GM10847 (cell line): Measurements from ENCODE around the gene CACNA1H.

Source experiments
- POLR2A ChIP-seq: IDR thresholded peaks from 2 replicates; pipeline ENCODE4 v1.6.1; 2011; ENCODE audit not compliant: insufficient read length; ENCODE audit errors: extremely low read depth

Gene CACNA1H

DNA sequence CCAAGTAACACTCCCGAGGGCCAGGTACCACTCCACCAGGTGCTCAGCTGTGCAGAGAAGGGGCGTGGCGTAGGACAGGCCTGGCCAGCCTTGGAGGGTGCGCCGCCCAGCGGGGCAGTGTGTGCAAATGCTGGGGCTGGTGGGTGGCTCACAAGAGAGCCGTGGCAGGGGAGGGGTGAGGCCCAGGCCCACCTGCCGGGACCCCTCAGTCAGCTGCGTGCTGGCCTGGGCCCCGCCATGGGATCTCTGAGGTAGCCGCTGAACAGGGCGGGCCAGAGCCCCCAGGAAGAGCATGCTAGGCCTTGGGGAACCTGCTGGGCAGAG, 63.4 kb downstream of the CACNA1H start:
- TF ChIP-seq POLR2A = no peak

DNA sequence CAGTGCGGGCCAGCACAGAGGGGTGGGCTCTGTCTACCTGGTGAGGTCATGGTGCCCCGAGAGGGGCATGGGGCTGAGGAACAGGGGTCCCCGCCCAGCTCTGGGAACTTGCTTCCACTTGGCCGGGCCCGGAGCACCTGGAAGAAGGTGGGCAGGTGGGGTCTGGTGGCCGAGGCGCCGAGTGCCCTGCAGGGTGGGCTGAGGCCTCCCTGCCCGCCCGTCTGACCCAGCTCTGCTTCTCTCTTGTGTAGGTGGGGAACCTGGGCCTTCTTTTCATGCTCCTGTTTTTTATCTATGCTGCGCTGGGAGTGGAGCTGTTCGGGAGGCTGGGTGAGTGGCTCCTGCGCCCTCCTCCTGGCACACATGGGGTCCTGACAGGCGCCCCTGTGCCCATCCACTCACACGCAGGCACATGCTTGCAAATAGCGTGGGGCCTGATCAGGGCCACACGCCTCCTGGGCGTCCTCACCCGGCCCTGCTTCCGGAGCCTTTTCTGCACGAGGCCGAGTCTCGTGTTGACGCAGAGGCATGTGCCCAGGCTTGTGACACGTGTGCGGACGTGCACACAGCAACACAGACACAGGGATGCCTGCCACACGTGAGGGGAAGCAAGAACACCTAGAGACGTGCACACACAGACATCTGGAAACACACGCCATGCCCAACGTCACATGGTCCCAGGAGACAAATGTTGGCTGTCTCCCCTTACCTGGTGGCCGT, 63.9 kb downstream of the CACNA1H start:
- TF ChIP-seq POLR2A = no peak

DNA sequence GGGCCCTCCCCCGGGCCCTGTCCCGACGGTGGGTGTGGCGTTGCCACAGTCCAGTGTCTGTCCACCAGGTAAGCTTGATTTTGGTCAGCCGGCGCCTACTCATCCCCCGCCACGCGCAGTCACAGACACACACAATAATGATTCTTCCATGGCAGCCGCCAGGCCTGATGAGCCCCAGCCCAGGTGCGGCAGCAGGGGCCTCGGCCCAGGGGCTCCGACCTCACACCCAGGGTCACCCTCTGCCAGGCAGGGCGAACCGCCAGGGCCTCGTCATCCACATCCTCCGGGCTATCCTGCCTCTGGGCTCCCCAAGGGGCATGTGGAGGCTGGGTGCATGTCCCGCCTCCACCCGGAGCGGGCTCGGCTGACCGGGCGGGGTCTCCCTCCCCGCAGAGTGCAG, 64.6 kb downstream of the CACNA1H start:
- no peak for TF ChIP-seq POLR2A

DNA sequence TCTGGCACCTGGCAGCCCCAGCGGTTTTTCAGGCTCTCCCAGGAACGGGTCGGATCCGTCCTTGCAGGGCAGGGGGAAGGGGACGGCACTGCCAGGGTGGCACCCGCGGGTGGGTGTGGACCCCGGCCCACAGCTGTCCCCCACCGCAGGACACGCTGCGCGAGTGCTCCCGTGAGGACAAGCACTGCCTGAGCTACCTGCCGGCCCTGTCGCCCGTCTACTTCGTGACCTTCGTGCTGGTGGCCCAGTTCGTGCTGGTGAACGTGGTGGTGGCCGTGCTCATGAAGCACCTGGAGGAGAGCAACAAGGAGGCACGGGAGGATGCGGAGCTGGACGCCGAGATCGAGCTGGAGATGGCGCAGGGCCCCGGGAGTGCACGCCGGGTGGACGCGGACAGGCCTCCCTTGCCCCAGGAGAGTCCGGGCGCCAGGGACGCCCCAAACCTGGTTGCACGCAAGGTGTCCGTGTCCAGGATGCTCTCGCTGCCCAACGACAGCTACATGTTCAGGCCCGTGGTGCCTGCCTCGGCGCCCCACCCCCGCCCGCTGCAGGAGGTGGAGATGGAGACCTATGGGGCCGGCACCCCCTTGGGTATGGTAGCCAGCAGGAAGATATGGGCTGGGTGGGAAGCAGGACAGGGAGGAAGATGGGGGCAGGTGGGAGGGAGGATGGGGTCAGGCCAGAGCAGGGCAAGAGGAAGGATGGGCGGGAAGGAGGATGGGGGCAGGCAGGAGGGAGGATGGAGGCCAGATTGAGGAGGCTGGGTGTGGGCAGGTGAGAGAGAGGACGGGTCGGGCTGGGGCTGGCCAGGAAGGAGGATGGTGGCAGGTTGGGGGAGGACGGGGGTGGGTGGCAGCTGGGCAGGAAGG, 65.4 kb downstream of the CACNA1H start:
- TF ChIP-seq POLR2A = no peak

DNA sequence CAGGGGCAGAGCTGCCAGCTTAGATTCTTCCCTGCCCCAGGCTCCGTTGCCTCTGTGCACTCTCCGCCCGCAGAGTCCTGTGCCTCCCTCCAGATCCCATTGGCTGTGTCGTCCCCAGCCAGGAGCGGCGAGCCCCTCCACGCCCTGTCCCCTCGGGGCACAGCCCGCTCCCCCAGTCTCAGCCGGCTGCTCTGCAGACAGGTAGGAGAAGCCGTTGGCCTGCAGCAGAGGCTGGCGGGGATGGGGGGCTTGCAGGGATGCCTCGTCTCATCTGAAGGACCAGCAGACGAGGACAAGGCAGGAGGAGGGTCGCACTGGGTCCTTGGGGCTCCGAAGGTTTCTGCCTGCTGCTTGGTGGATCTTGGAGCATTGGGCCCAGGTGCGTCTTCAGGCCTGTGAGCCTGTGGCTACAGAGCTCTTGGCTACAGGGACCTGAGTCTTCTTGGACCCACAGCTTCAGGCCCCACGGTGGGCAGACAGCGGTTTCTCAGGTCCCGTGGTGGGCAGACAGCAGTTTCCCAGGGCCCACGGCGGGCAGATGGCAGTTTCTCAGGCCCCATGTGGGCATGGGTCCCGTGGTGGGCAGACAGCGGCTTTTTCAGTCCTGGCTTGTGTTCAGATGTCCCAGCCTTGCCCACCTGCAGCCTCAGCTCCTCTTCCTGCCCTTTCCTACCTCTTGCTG, 66.2 kb downstream of the CACNA1H start:
- TF ChIP-seq POLR2A = no peak

DNA sequence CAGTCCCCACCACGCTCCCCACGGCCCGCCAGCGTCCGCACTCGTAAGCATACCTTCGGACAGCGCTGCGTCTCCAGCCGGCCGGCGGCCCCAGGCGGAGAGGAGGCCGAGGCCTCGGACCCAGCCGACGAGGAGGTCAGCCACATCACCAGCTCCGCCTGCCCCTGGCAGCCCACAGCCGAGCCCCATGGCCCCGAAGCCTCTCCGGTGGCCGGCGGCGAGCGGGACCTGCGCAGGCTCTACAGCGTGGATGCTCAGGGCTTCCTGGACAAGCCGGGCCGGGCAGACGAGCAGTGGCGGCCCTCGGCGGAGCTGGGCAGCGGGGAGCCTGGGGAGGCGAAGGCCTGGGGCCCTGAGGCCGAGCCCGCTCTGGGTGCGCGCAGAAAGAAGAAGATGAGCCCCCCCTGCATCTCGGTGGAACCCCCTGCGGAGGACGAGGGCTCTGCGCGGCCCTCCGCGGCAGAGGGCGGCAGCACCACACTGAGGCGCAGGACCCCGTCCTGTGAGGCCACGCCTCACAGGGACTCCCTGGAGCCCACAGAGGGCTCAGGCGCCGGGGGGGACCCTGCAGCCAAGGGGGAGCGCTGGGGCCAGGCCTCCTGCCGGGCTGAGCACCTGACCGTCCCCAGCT, 67.3 kb downstream of the CACNA1H start:
- TF ChIP-seq POLR2A = no peak

DNA sequence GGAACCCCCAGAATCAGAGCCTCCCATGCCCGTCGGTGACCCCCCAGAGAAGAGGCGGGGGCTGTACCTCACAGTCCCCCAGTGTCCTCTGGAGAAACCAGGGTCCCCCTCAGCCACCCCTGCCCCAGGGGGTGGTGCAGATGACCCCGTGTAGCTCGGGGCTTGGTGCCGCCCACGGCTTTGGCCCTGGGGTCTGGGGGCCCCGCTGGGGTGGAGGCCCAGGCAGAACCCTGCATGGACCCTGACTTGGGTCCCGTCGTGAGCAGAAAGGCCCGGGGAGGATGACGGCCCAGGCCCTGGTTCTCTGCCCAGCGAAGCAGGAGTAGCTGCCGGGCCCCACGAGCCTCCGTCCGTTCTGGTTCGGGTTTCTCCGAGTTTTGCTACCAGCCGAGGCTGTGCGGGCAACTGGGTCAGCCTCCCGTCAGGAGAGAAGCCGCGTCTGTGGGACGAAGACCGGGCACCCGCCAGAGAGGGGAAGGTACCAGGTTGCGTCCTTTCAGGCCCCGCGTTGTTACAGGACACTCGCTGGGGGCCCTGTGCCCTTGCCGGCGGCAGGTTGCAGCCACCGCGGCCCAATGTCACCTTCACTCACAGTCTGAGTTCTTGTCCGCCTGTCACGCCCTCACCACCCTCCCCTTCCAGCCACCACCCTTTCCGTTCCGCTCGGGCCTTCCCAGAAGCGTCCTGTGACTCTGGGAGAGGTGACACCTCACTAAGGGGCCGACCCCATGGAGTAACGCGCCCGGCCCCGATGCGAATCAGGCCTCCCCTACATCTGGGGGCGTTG, 68.1 kb downstream of the CACNA1H start:
- TF ChIP-seq POLR2A = no peak

DNA sequence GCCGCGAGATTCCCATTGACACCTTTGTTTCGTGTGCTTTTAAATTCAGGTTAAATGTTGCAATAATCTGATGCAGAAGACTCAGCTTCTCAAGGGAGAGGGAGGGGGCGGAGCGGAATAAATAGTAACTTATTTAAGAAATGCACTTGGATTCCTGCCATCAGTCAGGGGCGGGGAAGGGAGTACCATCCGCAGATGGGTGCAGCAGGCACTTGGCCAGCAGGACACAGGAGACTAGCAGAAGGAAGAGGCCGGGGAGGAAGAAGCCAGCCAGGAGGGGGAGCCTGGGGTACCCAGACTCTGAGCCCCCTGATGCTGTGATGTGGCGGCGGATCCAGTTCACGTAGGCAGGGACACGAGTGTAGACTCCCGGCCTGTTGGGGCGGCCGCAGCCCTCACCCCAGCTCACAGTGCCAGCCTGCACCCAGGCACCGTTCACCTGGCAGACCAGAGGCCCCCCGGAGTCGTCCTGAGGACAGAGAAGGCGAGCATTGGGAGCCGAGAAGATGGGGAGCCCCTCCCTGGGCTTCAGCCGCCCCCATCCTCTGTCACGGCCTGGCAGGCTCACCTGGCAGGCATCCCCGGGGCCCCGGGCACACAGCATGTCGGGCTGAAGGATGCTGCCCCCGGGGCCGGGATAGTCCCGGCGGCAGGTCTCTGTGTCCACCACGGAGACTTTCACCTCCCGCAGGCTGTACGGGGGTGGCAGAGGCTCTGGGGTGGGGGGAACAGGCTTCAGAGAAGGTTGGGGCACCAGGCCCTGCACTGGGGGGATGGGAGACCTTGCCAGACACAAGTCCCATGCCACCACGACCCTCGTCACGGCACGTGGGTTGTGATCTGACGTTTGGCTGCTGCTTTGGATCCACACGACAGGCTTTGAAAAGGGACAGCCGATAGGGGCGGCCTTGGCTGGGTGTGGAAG, 69.0 kb downstream of the CACNA1H start:
- TF ChIP-seq POLR2A = no peak

DNA sequence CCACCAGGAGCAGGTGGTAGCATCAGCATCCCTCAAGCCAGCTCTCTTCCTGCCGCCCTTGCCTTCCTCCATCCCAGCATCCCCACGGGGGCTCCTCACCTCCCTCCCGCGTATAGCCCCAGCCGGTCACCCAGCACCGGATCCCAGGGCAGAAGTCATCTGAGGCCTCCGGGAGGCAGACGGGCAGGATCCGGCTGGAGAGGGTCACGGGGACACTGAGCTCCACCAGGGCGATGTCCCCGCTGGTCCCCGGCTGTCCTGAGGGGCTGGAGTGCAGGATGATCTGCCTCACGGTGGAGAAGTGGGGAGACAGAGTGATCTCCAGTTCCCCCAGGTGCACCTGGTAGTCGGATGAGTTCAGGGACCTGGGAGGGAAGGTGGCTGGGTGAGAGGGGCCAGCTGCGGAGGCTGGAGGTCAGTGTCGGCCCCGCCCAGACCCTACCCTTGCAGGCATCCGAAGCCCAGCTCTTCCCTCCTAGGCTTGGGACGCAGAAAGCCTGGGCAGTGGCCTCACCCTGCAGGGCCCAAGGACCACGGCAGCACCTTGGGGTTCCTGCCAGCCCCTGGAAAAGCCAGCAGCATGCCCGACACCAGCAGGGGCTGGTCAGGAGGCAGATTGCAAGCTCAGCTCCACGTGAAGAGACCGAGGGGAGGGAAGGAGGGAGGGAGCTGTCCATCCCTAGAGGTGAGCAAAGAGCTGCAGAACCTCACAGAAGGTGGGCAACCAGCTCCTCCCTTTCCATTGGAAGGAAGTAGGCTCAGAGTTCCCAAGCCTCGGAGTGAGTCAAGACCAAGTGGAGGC, 69.8 kb downstream of the CACNA1H start:
- TF ChIP-seq POLR2A = no peak

DNA sequence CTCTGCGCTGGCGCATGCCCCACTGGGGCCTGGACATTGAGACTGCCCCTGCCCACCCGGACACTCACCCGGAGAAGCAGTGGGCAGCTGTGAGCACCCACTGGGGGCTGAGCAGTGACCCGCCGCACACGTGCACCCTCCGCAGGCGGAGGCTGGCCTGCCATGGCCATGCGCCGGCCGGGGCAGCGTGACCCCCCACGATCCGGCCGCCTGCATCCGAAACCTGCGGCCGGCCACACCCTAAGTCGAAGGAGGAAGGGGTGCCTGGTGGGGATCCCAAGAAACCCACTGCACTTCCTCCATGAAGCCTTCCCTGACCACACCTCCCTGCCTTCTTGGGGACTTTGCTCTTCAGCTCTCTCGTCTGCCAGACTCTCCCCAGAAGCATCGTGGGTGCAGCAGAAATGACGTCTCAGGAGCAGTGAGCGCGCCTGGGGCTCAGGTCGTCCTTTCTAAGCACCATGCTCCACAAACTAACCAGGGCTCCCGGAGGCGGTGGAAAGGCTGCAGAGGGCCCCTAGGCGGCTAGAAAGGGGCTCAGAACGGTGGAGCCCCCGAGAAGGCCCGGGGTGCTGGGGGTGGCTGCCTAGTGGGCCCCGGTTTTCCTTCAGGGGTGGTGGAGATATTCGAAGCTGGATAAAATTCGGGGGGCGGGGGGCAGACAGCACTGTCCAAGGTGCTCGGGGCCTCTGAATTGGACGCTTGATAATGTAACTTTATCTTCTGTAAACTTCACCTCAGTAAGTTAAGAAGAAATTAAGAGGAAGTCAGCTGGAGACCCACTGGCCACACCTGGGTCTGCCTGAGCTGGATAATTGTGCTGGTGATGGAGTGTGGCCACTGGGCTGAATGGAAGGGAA, 70.7 kb downstream of the CACNA1H start:
- TF ChIP-seq POLR2A = no peak

DNA sequence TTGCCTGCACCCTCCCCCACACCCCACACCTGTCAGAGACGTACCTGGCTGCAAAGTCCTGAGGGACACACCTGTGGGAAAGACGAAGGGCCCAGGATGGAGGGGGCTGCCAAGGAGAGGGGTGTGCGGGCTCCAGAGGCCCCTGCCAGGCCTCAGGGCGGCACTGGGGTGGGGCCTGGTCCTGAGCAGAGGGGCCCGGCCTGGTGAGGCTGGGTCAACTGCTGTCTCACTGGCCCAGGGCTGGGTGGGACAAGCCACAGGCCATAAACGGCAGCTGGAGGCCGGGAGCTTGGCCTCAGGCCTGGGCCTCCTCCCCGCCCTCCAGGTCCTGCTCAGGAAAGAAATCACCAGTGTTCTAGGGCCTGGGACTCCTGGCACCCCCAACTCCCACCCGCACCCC, 71.7 kb downstream of the CACNA1H start:
- TF ChIP-seq POLR2A = no peak

DNA sequence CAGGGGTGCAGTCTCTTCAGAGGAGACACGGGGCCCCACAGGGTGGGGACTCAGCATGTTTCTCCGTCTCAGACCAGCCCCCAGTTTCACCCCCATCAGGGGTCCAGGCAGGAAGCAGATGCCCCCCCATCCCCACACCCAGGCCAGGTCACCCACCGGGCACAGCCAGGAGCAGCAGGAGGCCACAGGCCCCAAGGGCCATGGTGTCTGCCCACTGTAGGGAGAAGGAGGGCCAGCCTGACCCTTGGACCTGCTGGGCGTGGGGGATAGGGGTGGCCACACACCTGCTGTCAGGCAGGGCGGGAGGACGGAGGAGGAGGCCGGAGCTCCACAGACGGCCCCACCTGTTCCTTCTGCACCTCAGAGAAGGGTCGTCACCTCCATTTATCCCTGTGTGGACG, 72.1 kb downstream of the CACNA1H start, which contains the start of gene TPSG1:
TPSG1 (minus strand) TSS at position 218 of the 401 bp plus-strand sequence; CDS start at position 202, 16 bp downstream.
- TF ChIP-seq POLR2A = no peak
